Uterus (tissue), 2 donors: Measurements from ENCODE around the gene BLID.

Source experiments
- POLR2A ChIP-seq, 2 donors: fragments of 450-650 bp; IDR thresholded peaks; one replicate each; pipeline ENCODE4 v1.6.1; 2016; ENCODE audit warnings: antibody characterized with exemption in 2 of 2, mild to moderate bottlenecking in 1 of 2, moderate library complexity in 1 of 2
- TF ChIP-seq, protein P1 (sequence below), 4 experiments: fragments of 200-600 bp in 2 of 4; fragments of 450-650 bp in 2 of 4; sonication (generic) in 2 of 4; IDR thresholded peaks; one replicate each; pipeline ENCODE4 v1.5.1; 2016 to 2019; ENCODE audit warnings: antibody characterized with exemption in 4 of 4, mild to moderate bottlenecking in 2 of 4, moderate library complexity in 1 of 4

DNA sequence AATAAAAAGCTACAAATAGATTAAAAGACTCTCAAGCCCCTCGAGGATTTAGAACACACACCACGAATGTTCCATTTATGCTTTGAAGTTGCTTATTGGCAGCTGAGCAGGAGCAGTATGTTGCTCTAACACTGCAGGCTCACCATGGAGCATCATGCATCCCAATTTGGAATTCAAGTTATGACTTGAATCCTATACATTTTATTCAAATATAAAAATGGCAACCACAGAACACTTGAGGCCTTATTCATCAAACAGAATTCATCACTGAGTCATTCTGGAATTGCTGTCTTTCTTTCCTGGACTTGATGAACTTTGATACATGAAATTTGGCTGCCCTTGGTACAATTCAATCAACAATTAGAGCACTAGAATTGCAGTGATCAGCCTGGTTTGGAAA is 24.5 kb upstream of the BLID start:
- TF ChIP-seq POLR2A (IDR thresholded peaks at IDR 0.05), result no peak
- TF ChIP-seq, protein P1, sequence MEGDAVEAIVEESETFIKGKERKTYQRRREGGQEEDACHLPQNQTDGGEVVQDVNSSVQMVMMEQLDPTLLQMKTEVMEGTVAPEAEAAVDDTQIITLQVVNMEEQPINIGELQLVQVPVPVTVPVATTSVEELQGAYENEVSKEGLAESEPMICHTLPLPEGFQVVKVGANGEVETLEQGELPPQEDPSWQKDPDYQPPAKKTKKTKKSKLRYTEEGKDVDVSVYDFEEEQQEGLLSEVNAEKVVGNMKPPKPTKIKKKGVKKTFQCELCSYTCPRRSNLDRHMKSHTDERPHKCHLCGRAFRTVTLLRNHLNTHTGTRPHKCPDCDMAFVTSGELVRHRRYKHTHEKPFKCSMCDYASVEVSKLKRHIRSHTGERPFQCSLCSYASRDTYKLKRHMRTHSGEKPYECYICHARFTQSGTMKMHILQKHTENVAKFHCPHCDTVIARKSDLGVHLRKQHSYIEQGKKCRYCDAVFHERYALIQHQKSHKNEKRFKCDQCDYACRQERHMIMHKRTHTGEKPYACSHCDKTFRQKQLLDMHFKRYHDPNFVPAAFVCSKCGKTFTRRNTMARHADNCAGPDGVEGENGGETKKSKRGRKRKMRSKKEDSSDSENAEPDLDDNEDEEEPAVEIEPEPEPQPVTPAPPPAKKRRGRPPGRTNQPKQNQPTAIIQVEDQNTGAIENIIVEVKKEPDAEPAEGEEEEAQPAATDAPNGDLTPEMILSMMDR (IDR thresholded peaks at IDR 0.05), result no peak
